HG03066 (cell line): ENCODE results near the gene FAM184B.
"Not testable (repeated sequence)": the region's sequence is repeated elsewhere in the genome, so short reads cannot be mapped to it uniquely, and the experiment has no call there.

ENCODE experiments used
- ATAC-seq: cut with Tn5 transposase; IDR thresholded peaks from one replicate; pipeline ENCODE4 v1.9.1; 2021; ENCODE audit warnings: low read depth; ENCODE audit not compliant: unreplicated experiment

Gene FAM184B

GRCh38 chr4:17721496-17722355, 59.7 kb downstream of the FAM184B start:
- ATAC-seq, result no peak

GRCh38 chr4:17719106-17719505, 62.3 kb downstream of the FAM184B start:
- ATAC-seq, result no peak

DNA sequence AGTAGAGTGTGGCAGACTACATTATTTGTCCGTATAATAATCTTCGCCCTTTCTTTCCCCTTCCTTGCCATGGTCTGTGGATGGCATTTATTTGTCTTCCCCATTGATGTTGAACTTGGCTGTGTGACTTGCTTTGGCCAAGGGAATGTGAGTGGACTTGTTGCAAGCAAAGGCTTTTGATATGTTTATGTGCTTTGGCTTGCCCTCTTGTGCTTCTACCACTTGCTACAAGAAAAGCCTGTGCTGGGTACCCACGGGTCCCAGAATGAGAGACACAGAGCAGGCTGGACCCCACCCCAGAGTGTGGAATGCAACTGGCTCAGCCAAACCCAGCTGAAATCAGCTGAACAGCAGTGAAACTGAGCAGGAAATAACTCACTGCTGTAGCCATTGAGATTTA, 63.0 kb downstream of the FAM184B start:
- no peak for ATAC-seq

DNA sequence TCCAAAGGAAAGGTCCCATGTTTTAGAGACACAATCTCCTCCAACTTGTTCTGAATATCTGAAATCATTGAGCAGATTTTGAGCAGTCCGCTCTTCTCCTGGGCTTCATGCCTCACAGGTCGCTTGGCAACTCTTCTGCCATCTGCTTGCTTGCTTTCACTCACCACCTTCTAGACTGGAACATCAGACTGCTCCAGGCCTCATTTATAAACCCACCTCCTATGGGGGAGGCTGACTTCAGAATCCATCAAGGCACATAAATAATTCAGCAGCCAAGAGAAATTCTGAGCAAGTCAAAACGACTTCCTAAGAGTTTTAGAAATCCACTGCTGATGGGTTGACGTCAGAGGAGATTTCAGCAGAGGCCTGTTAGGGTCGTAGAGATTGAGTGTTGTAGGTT, 64.1 kb downstream of the FAM184B start:
- no peak for ATAC-seq

GRCh38 chr4:17715511-17715910, 65.9 kb downstream of the FAM184B start:
- ATAC-seq, result no peak

DNA sequence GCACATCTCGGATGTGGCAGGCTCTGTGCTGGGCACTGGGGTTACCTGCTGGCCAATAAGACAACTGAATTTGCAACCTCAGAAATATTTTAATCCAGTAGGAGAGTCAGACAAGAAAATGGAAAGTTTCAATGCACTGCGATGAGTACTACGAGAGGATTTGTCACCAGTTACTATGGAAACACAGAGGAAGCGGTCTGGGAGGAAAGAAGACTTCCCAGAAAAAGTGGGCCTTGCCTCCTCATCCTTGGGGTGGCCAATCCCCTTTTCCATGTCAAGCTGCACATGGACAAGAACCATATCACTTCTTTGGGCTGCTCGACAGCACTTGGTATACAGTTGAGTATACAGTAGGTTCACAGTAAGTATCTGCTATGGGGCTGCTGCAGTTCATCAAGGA, 67.6 kb downstream of the FAM184B start:
- ATAC-seq, result no peak

DNA sequence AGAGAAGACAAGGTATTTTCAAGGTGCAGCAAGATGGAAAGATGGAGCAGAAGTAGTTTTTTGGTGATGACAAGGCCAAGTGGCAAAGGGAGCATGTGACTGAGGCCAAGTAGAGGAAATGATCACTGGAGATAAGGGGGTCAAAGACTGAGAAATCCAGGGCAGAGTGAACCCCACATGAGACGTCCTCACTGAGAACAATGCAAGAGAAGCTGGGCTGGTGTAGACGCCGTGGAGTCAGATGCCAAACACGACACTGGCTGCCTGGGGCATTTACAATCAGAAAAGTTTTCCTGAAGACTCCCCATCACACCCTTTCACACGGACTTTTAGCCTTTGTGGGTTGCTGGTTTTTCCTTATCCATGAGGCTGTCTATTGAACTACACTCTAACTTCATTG, 69.3 kb downstream of the FAM184B start:
- no peak for ATAC-seq

DNA sequence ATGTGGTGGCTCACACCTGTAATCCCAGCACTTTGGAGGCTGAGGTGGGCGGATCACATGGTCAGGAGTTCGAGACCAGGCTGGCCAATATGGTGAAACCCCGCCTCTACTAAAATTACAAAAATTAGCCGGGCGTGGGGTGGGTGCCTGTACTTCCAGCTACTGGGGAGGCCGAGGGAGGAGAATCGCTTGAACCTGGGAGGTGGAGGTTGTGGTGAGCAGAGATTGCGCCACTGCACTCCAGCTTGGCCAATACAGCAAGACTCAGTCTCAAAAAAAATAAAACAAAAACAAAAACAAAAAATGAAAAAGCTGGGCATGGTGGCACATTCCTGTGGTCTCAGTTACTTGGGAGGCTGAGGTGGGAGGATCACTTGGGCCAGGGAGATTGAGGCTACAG, 70.2 kb downstream of the FAM184B start:
- ATAC-seq, result not testable (repeated sequence)

- no peak for ATAC-seq
These were observed 71.7 kb downstream of the FAM184B start for GRCh38 chr4:17709763-17710068.

- no peak for ATAC-seq
These were observed 72.2 kb downstream of the FAM184B start for GRCh38 chr4:17708992-17709762.

GRCh38 chr4:17707671-17708070, 73.8 kb downstream of the FAM184B start:
- no peak for ATAC-seq

- no peak for ATAC-seq
These were observed 76.3 kb downstream of the FAM184B start for GRCh38 chr4:17705107-17705506.

DNA sequence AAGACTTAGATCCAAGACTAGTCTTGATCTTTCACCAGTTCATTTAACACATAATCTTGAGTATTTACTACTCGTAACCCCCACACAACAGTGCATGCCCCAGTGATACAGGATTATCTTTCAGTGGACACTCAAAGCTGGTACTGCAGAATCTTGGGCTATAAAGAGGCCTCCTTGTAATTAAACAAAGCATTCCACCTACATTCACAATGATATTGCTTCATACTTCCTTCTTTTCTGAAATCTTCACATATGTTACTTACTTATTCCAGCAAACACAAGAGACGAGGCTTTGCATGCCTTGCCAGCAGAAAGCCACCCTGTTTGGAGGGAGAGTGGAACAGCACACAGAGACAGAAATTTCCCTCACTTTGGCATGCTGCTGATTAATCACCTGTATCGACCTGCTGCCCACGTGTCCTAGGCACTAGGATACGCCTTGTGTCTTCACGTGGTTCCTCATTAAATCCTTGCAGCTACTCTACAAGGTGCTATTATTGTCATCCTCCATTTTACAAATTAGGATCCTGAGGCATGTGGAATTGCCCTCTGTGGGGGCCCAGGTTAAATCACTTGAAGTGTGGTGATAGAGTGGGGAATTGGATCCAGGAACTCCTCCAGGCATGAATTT, 77.3 kb downstream of the FAM184B start:
- ATAC-seq, result no peak

GRCh38 chr4:17702641-17703040, 78.8 kb downstream of the FAM184B start:
- ATAC-seq, result no peak

DNA sequence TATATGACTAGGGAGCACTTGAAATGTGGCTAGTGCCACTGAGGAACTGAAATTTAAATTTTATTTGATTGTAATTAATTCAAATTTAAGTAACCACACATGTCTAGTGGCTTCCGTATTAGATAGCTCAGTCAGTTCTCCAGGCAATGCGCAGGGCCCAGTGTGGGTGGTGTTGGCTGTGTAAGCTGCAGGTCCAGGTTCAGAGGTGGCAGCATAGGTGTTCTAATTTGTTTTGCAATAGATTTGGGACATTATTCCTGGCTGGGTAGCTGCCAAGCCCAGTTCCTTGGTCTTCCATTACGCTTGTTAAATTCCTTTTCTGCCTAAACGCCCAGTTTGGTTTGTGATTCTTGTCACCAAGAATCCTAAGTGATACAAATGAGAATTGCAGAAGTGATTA, 79.5 kb downstream of the FAM184B start:
- ATAC-seq, result no peak

- ATAC-seq, result no peak
These were observed 80.1 kb downstream of the FAM184B start for GRCh38 chr4:17701138-17701839.

DNA sequence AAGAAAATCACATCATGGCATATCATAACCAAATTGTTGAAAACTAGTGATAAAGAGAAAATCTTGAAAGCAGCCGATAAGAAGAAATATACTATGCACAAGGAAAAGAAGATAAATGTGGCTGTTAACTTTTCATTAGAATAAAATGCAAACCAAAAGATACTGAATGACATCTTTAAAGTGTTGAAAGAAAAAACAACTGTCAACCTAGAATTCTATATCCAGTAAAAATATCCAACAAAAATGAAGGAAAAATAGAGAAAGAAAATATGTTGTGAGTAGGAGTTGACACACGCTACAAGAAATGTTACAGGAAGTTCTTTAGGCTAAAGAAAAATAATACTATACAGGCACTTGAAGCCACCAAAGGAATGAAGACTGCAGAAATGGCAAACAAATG, 82.0 kb downstream of the FAM184B start:
- ATAC-seq, result no peak

DNA sequence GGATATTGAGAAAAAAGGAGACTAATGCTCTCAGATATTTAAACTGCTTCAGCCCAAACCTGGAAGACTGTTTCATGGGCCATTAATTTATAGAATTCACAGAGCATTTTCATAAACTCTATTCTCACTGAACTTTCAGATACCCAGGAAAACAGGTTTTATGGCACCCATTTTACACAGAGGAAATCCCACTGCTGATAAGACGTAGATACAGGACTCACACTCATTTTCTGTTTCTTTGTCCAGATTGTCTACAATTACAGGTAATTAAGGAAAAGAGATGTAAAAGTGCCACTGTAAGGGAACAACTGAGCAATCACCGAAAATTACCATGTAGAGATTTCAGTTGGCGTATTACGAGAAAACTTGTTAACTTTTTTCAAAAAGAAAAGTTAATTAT, 83.3 kb downstream of the FAM184B start:
- no peak for ATAC-seq

DNA sequence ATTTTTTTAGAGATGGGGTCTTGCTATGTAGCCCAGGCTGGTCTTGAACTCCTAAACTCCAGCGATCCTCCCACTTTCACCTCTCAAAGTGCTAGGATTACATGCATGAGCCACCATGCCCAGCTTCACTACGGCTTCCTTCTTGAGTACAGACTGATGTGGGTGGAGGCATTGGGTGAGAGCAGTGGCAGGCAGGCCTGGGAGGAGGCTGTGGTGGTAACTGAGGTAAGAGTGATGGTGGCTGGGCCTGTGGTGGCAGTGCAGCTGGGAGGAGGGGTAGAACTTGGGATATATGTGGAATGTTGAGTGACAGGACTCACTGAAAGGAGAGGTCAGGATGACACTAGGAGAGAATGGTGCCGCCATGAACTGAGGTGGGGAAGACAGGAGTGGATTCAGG, 86.1 kb downstream of the FAM184B start:
- ATAC-seq, result no peak

GRCh38 chr4:17694552-17694951, 86.9 kb downstream of the FAM184B start:
- ATAC-seq, result no peak

- ATAC-seq, result no peak
These were observed 90.5 kb downstream of the FAM184B start for GRCh38 chr4:17690898-17691297.
